Astrocyte (in vitro differentiated cells and primary cell): ENCODE results near the gene IL12RB1.

Experiments used
- CTCF ChIP-seq: IDR thresholded peaks from 2 replicates; pipeline ENCODE4 v1.5.1; 2011; ENCODE audit warnings: low read depth, mild to moderate bottlenecking, inconsistent platforms, low read length, moderate library complexity; ENCODE audit not compliant: insufficient read depth
- EZH2 ChIP-seq: IDR thresholded peaks from 2 replicates; pipeline ENCODE4 v1.6.1; 2012; ENCODE audit warnings: mild to moderate bottlenecking, low read length, inconsistent platforms; ENCODE audit not compliant: insufficient read depth

- TF ChIP-seq CTCF (no peak), EZH2 (no peak)
These were observed 39.4 kb upstream of the IL12RB1 start for GRCh38 chr19:18126097-18126496.
